ENCODE results near the gene NGLY1.

NGLY1 gene

DNA sequence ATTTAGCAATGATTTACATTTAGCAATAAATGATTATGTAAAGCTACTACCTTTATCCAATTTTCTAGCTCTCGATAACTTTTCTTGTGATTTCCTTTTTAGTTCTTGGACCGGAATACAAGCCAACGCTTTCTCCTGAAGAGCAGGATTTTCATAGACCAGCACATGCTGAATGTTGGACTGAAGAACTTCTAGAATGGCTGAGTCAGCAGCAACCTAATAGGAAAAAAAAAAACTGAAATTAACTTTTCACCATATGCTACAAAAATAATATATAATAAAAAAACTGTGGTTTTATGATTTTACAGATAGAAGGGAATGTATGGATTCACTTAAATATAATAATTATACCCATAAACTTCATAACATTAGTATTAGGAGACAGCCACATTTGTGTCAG lies 32.2 kb downstream of the NGLY1 start:
- DNase-seq (ENCODE audit: low spot score) (no peak), ATAC-seq (ENCODE audit: low read depth) (no peak)
- no peak for TF ChIP-seq CTCF (IDR thresholded peaks at IDR 0.05; ENCODE audit: poor library complexity, severe bottlenecking)

GRCh38 chr3:25749031-25749581 lies 34.1 kb downstream of the NGLY1 start:
- Histone ChIP-seq H3K27me3 (ENCODE audit: insufficient read depth, poor library complexity, severe bottlenecking) (no peaks in the 10 kb centered on the region), H3K4me3 (ENCODE audit: severe bottlenecking) (no peak overlapping the region), H3K9me3 (ENCODE audit: severe bottlenecking) (no peaks in the 10 kb centered on the region), H3K4me1 (ENCODE audit: insufficient read depth, poor library complexity, severe bottlenecking) (peaks cover 6% of the 10 kb centered on the region), H3K27ac (ENCODE audit: poor library complexity, severe bottlenecking) (no peak overlapping the region), H3K36me3 (ENCODE audit: low read depth) (peaks cover 27% of the 10 kb centered on the region; the same call in 1 of the 2 replicates)
- TF ChIP-seq CTCF (IDR thresholded peaks at IDR 0.05; ENCODE audit: poor library complexity, severe bottlenecking): no peak
- ATAC-seq (ENCODE audit: low read depth) (no peak), DNase-seq (ENCODE audit: low spot score) (no peak)

More for the DNA sequence above, 32.2 kb downstream of the NGLY1 start:
- Histone ChIP-seq H3K36me3 (ENCODE audit: low read depth) (peaks cover 27% of the 10 kb centered on the region; the same call in 1 of the 2 replicates), H3K9me3 (ENCODE audit: severe bottlenecking) (no peaks in the 10 kb centered on the region), H3K27me3 (ENCODE audit: insufficient read depth, poor library complexity, severe bottlenecking) (no peaks in the 10 kb centered on the region), H3K4me1 (ENCODE audit: insufficient read depth, poor library complexity, severe bottlenecking) (peaks cover 6% of the 10 kb centered on the region), H3K4me3 (ENCODE audit: severe bottlenecking) (no peak overlapping the region), H3K27ac (ENCODE audit: poor library complexity, severe bottlenecking) (no peak overlapping the region)

DNA sequence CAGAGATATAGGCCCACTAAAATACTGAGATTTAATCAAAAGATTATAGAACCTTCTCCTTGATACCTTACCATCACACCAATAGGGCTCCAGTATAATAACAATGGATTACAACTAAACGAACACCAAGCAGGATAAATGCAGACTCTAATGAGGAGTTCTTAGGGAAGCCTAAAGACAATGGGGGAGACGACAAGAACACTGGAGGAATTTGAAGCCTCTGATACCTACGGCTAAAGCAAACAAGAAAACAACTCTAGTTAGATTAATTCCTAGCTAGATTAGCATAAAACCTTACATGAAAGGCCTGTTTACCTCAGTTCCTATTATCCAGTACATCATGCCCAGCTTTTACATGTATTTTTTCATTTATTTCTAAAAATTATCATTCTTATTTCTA lies 35.1 kb downstream of the NGLY1 start:
- no peaks in the 10 kb centered on the region for H3K27me3 ChIP-seq (ENCODE audit: insufficient read depth, poor library complexity, severe bottlenecking)
- H3K4me1 ChIP-seq (ENCODE audit: insufficient read depth, poor library complexity, severe bottlenecking): peaks cover 6% of the 10 kb centered on the region
- DNase-seq (ENCODE audit: low spot score) (no peak), ATAC-seq (ENCODE audit: low read depth) (no peak)
- no peak overlapping the region for H3K4me3 ChIP-seq (ENCODE audit: severe bottlenecking)
- peaks cover 27% of the 10 kb centered on the region; the same call in 1 of the 2 replicates for H3K36me3 ChIP-seq (ENCODE audit: low read depth)
- TF ChIP-seq CTCF (IDR thresholded peaks at IDR 0.05; ENCODE audit: poor library complexity, severe bottlenecking): no peak
- no peaks in the 10 kb centered on the region for H3K9me3 ChIP-seq (ENCODE audit: severe bottlenecking)
- no peak overlapping the region for H3K27ac ChIP-seq (ENCODE audit: poor library complexity, severe bottlenecking)

DNA sequence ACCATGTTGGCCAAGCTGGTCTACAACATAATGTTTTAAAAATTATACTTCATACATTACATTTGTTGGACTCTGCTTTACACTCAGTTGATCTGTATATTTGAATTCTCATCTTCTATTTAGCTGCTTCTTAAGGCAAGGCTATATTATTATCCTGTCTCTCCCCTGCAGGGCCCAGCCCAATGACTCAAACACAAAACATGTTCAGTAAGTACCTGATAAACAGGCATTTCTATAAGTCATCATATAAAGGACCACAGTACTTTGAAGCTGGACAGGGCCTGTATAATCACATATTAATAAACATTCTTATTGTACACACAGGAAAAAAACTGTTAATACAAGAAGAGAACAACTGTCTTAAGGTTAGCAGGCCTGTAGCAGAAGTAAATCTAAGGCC lies 36.2 kb downstream of the NGLY1 start:
- DNase-seq (ENCODE audit: low spot score): no peak
- no peaks in the 10 kb centered on the region for H3K9me3 ChIP-seq (ENCODE audit: severe bottlenecking)
- H3K4me3 ChIP-seq (ENCODE audit: severe bottlenecking): no peak overlapping the region
- peak; percentile 92 for ATAC-seq (ENCODE audit: low read depth)
- peaks cover 27% of the 10 kb centered on the region; the same call in 1 of the 2 replicates for H3K36me3 ChIP-seq (ENCODE audit: low read depth)
- H3K4me1 ChIP-seq (ENCODE audit: insufficient read depth, poor library complexity, severe bottlenecking): peaks cover 6% of the 10 kb centered on the region
- no peaks in the 10 kb centered on the region for H3K27me3 ChIP-seq (ENCODE audit: insufficient read depth, poor library complexity, severe bottlenecking)
- TF ChIP-seq CTCF (IDR thresholded peaks at IDR 0.05; ENCODE audit: poor library complexity, severe bottlenecking): no peak
- H3K27ac ChIP-seq (ENCODE audit: poor library complexity, severe bottlenecking): no peak overlapping the region

GRCh38 chr3:25744470-25744869 lies 38.8 kb downstream of the NGLY1 start:
- H3K27ac ChIP-seq (ENCODE audit: poor library complexity, severe bottlenecking): no peak overlapping the region
- no peaks in the 10 kb centered on the region for H3K9me3 ChIP-seq (ENCODE audit: severe bottlenecking)
- H3K4me3 ChIP-seq (ENCODE audit: severe bottlenecking): no peak overlapping the region
- ATAC-seq (ENCODE audit: low read depth) (no peak), DNase-seq (ENCODE audit: low spot score) (no peak)
- TF ChIP-seq CTCF (IDR thresholded peaks at IDR 0.05; ENCODE audit: poor library complexity, severe bottlenecking): no peak
- peaks cover 6% of the 10 kb centered on the region for H3K4me1 ChIP-seq (ENCODE audit: insufficient read depth, poor library complexity, severe bottlenecking)
- H3K36me3 ChIP-seq (ENCODE audit: low read depth): peaks cover 13% of the 10 kb centered on the region; the same call in 1 of the 2 replicates
- no peaks in the 10 kb centered on the region for H3K27me3 ChIP-seq (ENCODE audit: insufficient read depth, poor library complexity, severe bottlenecking)
